Superior temporal gyrus (tissue), 1 donor: Measurements from ENCODE around the gene TPRA1.

Experiments used
- DNase-seq: peaks from one replicate; pipeline ENCODE4 v3.0.0-alpha.2; 2016; ENCODE audit errors: extremely low spot score

The TPRA1 gene

DNA sequence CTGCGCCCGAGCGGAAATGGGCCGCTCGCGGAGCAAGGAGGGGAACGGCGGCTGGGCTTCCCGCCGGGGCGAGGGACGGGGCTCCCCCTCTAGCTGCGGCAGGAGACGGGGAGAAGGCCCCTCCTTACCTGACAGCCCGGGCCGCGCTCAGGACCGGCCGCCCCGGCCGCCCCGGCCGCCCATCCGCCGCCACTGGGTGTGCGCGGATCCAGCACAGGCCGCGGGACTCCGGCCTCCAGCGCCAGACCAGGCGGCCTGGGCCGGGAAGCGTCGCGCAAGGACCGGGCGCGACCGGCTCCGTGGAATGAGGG is 296 bp downstream of the TPRA1 start:
- no peak for DNase-seq

GRCh38 chr3:127589600-127590281 is 792 bp downstream of the TPRA1 start:
- no peak for DNase-seq

DNA sequence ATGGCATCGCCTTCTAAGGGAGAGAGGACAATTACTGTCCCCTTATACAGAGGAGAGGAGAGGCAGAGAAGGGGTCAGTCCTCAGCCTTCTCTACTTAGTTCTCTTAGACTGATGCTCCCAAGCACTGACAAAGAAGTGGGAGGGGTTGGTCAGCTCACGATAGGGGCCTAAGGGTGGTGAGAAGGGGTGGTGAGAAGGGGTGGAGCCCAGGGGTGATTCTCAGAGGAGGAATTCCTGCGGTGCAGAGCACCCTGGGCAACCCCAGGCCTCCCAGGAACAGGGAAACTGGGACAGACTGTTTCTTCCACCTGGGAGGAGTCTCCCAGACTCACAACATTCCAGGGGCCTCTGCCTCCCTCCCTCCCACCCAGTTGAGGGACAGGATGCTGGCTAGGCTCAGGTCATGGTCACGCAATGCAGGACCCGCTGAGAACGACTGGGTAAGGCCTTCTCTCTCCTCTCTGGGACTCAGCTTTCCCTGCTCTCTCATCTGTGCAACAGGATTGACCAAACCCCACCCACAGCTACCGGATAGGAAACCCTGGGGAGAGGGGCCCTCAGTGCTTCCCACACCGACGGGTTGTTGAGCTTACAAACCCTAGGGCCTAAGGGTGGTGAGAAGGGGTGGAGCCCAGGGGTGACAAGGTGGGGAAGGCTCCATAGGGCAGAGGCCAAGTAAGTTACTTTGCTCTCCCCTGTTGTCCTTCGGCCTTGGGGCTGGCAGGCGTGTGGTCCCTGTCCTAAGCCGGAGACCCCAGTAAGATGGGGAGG is 1.5 kb downstream of the TPRA1 start:
- no peak for DNase-seq

DNA sequence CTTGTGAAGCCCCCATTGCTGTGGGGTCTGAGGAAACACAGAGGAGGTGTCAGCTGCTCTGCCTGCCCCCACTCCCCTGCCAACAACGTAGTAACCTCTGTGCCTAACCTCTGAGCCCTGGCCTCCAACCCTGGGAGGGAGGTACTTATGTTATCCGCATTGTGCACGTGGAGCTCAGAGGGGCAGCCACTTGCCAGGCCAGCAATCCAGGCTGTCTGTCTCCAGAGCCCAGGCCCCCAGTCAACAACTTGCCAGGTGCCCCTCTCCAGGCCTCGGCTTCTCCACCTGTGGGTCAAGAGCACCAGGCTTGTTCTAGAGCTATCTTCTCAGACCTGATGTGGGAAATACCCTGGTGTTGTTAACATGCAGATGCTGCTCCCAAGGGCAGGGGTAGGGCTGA is 2.7 kb downstream of the TPRA1 start:
- DNase-seq: no peak

GRCh38 chr3:127585813-127586413 is 4.6 kb downstream of the TPRA1 start:
- no peak for DNase-seq

GRCh38 chr3:127585163-127585812 is 5.2 kb downstream of the TPRA1 start:
- DNase-seq: no peak

- no peak for DNase-seq
These were observed 5.8 kb downstream of the TPRA1 start for GRCh38 chr3:127584734-127585133.

- DNase-seq: no peak
These were observed 10.0 kb downstream of the TPRA1 start for GRCh38 chr3:127580327-127581060.

DNA sequence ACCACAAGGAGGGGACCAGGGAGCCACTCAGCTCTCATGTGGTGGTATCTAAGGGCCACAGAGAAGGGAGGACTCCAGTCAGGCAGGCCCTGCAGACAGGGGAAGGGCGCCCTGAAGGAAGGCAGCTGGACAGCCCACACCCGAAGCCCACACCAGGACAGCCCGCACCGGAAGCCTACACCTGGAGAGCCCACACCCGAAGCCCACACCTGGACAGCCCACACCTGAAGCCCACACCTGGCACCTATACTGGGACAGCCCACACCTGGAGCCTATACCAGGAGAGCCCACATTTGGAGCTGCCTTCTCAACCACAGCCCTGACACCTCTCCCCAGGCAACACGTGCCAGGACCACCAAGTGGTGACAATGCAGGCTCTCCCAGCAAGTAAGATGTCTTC is 11.7 kb downstream of the TPRA1 start:
- no peak for DNase-seq

- DNase-seq: no peak
These were observed 12.4 kb downstream of the TPRA1 start for GRCh38 chr3:127578168-127578567.

DNA sequence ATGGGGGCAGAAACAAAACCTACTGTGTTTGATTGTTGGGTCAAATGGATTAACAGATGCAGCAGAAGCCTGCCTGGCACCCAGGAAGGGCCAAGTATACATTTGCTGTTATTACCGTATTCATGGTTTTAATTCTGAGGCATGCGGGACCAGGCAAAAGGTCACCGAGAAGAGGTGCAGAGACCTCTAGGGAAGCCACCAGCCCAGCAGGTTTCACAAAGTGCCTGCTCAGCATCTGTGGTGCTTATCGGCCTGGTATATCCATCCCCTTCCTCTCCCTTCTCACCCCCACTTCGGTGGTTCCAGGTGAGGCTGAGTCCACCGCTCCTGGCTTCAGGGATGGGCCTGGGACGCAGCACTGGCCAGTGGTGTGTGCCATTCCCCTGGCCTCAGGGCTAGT is 13.1 kb downstream of the TPRA1 start:
- DNase-seq: no peak

DNA sequence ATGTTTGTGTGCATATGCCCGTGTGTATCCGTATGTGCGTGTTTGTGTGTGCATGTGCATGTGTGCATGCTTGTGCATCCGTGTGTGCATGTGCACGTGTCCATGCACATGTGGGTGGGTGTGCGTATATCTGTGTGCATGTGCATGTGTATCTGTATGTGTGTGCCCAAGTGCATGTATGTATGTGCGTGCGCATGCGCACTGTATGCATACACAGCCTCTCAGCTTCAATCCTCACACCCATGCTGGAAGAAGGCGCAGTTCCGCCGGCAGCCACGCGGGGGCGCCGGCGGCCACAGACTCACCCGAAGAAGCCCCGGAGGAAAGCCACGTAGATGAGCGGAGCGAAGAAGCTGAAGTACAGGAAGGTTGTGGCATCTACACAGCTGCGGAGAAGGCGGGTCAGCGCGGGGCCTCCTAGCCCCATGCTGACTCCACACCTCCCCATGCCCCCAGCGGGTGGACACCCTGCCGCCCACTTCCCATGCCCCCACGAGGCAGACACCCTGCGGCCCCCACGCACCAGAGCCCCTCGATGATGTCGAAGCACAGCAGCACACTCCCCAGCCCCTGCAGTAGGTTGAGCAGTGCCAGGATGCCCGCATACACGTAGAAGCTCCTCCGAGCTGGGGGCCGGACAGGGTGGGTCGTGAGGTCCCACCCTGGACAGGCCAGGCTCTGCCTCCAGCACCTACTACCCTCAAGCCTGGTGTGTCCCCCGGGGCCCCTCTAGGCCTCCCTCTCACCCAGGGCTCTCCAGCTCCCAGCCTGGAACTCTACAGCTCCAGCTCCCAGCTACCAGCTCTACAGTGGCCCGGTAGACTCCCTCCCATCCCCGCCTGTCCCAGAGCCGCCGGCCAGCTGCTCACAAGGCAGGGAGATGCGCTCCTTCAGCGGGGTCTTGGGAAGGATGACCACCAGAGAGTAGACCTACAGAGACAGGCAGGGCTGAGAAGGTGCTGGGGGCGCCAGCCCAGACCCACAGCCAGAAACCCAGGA is 15.4 kb downstream of the TPRA1 start:
- peak; percentile 91 for DNase-seq

GRCh38 chr3:127573912-127574311 is 16.6 kb downstream of the TPRA1 start:
- no peak for DNase-seq

GRCh38 chr3:127573401-127573800 is 17.1 kb downstream of the TPRA1 start:
- no peak for DNase-seq

GRCh38 chr3:127572735-127573134 is 17.8 kb downstream of the TPRA1 start:
- DNase-seq: no peak

- no peak for DNase-seq
These were observed 18.3 kb downstream of the TPRA1 start for GRCh38 chr3:127572186-127572585.

DNA sequence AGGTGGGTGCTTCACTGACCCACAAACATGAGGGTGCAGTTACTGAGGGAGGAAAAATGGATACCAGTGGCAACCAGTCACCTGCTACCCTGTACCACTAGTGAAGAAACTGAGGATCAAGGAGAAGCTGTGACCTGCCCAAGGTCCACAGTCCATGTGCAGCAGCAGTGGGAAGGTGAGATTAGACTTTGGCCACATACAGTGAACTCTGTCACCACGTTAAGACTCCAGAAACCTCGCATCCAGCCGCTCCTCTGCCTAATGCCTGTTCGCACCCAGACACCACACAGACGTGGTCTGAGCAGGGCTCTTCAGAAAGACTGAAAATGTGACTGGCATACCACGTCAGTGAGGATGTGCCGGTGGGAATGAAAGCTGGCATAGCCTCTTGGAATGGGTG is 20.0 kb downstream of the TPRA1 start:
- DNase-seq: no peak

DNA sequence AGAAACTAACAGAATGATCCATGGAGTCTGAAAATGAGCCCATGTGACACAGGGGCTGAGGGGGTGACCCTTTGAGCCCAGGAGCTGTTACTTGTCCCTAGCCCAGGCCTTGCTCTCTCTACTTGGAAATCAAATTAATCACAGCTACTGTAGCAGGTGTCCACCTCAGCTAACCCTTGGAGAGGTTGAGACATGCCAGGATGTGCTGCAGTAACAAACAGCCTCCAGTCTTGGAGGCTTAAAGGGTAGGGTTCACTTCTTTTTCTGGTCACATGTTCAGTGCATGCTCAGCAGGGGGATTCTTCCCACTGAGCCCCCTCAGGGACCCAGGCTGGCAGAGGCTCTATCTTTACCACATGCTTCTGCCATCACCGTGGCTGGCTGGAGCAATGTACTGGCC is 21.4 kb downstream of the TPRA1 start:
- DNase-seq: no peak

GRCh38 chr3:127568586-127568985 is 21.9 kb downstream of the TPRA1 start:
- no peak for DNase-seq

GRCh38 chr3:127566833-127567232 is 23.7 kb downstream of the TPRA1 start:
- no peak for DNase-seq

DNA sequence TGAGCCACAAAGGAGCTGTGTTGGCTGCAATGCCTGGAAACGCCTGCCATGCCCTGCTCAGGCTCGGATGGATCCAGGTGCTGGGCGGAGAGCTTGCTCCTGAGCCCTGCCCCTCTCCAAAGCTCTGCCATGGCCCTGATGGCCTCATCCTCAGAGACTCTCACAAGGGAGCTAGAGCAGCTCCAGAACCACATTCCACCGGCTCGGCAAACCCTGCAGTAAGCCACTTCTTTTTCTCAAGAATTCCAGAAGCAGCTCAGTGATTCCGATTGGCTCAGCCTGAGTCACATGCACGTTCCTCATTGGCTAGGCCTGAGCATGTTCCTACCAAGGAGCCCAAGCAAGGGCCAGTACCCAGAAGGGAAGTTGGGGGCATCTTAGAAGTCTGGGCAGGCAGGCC is 24.8 kb downstream of the TPRA1 start:
- DNase-seq: no peak
